ENCODE data around the gene WRAP73.

Gene WRAP73

DNA sequence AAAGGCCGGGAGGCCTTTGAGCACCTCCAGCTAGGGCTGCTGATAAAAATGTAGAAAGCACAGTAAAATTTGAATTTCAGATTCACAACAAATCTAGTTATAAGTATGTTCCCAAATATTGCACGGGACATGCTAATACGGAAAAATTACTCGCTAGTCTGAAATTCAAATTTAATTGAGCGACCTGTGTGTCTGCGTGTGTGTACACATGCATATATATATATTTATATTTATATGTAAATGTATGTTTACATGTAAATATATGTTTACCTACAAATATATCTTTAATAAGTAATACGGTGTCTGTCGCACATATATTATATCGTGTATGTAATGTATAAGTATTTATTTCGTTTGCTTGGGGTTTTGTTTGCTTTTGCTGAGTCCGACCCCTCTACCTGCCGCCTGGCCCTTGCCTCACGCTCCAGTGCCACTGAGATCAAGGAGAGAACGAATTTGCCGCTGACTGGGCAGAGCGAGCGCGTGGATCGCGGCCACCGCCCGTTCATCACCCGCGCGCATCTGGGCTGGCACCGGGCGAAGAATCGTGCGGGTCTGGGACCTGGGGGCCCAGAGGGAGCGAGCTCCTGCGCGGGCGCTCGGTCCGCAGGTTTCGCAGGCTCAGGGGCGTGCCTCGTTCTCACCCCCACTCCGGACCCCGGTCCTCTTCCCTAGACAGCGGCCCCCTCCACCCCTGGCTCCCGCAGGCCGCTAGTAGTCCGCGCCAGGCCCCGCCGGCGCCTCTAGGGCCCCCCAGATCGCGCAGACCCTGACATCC lies 534 bp upstream of the WRAP73 start:
- DNase-seq (ENCODE audit: low read depth, low spot score), result no peak

DNA sequence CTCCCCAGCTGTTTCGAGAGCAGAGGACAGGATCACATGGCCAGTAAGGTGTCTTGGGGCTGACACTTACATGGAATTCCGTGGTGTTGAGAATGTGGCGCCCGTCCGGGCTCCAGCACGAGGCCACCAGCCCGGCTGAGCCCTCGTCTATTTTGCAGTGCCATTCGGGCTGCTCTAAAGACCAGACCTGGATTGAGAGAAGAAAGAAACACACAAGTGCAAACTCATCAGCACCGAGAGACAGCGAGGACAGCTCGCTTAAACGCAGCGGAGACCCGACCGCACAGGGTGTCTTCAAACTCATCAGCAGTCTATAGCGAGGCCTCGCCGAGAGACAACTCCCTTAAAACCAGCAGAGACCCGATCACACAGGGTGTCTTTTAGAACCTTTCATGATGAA lies 3.3 kb downstream of the WRAP73 start:
- DNase-seq (ENCODE audit: low read depth, low spot score), result no peak

DNA sequence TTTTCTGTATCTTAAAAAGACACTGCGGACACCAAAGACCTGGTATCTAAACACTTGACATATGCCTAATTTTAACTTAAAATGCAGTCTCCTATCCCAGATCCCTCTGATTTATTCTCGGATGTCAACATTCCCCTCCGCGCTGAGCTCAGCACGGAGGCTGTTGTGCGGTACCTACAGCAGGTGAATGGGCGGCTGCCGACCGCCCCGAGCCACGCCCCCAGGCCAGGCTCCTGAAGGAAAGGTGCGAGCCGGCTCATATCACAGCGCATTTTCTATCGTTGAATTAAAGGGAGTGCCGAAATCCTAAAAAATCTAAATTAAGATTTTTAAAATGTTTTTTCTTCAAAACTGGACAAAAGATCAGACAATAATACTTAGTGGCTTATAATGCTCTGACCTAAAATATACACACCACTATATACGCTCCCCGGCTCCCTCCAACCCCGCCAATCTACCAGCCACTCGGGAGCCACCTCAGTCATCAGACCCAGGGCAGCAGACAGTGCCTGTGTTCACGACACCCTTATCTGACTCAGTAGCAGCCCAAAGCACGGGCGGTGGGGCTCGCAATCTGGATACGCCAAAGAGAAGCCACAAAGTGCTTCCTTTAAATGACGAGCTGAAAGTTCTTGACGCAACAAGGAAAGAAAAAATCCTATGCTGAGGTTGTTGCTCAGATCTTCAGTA lies 4.1 kb downstream of the WRAP73 start:
- no peak for DNase-seq (ENCODE audit: low read depth, low spot score)

DNA sequence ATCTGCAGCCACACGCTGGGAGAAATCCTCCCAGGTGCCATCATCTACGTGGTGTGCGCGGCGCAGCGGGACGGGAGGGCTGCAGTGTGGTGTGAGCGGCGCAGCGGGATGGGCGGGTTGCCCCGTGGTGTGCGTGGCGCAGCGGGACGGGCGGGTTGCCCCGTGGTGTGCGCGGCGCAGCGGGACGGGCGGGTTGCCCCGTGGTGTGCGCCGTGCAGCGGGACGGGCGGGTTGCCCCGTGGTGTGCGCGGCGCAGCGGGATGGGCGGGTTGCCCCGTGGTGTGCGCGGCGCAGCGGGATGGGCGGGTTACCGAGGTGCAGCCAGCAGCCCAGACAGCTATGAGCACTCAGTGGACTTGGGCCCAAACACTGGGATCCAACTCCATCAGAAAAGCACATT lies 4.7 kb downstream of the WRAP73 start:
- DNase-seq (ENCODE audit: low read depth, low spot score), result no peak

DNA sequence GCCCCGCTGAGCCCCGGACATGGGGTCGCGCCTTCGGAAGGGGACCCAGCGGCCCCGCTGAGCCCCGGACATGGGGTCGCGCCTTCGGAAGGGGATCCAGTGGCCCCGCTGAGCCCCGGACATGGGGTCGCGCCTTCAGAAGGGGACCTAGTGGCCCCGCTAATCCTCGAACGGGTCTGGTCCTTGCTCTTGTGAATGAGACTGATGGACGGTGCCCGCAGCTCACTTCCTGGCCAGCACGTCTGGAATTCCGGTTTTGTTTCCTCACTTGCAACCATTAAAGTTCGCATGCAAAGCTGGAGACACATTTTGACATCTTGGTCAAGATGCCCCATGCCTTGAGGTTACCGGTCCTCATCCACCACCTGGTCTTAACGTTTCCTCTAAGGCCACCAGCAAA lies 5.6 kb downstream of the WRAP73 start:
- DNase-seq (ENCODE audit: low read depth, low spot score), result no peak

DNA sequence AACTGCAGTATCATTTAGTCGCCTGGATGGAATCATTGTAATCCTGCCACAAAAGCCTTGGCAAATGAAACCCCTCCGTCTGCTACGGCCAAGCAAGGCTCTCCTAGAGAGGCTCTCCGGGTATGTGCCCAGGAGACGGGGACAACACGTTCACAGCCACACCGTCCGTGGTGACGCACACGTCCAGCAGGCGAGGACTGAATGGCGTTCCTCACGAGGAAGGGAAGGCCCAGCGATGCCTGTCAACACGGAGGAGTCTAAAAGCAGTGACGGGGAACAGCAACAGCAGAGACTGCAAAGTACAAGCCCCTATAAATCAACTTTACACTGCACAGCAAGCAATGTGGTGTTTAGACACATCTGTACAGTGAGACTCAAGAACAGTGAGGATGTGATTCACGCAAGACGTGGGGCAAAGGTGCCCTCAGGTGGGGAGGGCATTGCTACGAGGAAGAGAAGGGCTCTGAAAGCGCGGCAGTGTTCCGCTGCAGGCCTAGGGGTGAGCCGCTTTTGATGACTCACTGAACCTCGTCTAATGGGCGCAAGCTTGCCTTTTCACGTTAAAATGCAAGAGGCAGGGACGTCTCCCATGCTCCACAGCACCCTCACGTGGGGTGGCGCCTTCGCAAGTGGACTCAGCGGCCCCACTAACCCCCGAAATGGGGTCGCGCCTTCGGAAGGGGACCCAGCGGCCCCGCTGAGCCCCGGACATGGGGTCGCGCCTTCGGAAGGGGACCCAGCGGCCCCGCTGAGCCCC lies 6.8 kb downstream of the WRAP73 start:
- no peak for DNase-seq (ENCODE audit: low read depth, low spot score)

DNA sequence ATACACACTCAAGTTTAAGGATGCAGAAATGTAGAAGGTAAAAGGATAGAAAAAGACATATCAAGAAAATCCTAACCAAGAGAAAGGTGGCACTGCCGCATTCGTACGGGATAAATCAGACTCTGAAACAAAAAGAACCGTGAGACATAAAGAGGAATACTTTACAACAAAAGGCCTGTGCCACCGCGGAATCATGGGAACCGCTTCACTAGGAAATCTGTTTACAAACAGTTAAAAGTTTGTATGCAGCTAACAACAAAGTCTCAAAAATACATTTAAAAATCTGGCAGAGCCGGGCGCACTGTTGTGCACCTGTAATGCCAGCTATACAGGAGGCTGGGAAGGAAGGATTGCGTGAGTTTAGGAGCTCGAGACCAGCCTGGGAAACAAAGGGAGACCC lies 8.1 kb downstream of the WRAP73 start:
- no peak for DNase-seq (ENCODE audit: low read depth, low spot score)

DNA sequence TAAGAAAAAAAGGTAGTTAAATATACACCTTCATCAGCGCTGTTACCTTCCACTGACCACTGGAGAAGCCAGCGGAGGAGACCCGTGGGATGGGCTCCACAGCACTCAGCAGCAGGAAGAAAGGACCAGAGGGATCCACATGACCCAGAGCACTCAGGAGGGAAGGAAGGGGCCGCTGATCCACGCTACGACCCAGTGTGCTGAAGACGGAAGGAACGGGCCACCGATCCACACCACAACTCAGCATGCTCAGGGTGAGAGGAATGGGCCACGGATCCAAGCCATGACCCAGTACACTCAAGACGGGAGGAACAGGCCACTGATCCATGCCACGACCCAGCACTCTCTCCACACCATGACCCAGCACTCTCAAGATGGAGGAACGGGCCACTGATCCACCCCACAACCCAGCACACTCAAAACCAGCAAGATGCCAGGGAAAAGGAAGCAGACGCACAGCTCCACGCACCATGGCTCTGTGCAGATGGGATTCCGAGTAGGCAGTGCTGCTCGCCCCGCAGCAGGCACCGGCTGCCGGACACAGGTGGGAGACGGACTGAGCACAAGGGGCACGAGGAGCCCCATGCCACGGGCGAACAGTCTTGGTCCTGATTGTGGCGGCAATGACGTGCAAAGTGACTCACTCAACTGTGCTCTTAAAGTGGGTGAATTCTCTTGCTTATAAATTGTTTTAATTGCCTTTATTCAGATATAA lies 8.7 kb downstream of the WRAP73 start:
- DNase-seq (ENCODE audit: low read depth, low spot score), result no peak

DNA sequence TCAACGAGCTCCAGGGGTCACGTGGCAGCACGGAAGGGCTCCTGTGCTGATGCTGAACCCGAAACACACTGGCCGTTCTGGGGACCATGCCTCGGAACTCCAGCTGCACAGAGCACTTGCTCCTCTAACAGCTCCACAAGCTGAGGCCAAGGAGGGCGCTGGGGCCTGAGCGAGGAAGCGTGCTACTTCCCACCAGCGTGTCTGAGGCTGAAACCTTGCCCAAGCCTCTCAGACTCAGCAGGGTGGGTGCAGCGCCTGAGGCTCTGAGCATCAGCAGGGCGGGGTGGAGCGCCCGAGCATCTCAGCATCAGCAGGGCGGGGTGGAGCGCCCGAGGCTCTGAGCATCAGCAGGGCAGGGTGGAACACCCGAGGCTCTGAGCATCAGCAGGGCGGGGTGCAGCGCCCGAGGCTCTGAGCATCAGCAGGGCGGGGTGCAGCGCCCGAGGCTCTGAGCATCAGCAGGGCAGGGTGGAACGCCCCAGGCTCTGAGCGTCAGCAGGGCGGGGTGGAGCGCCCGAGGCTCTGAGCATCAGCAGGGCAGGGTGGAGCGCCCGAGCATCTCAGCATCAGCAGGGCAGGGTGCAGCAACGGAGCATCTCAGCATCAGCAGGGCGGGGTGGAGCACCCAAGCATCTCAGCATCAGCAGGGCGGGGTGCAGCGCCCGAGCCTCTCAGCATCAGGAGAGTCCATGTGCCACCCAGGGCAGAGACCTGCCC lies 9.6 kb downstream of the WRAP73 start:
- no peak for DNase-seq (ENCODE audit: low read depth, low spot score)

DNA sequence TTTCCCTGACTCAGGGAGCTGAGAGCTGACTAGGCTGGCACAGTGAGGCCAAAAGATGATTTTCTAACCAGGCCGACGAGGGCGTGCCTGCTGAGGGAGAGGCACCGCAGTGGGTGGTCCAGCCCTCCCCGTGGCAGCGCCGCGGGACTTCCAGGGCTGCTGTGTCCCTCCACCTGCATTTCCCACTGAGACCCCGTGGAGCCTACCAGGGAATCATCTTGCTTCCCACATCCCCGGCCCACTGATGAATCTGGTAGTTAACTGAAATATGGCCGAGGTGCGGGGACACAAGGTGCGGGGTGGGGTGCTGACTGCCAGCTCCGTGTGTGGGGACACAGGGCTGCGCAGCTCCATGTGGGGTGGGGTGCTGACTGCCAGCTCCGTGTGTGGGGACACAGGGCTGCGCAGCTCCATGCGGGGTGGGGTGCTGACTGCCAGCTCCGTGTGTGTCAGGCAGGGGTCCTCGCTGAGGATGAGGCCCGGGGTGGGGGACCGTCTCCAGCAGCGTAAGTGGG lies 10.4 kb downstream of the WRAP73 start:
- no peak for DNase-seq (ENCODE audit: low read depth, low spot score)

DNA sequence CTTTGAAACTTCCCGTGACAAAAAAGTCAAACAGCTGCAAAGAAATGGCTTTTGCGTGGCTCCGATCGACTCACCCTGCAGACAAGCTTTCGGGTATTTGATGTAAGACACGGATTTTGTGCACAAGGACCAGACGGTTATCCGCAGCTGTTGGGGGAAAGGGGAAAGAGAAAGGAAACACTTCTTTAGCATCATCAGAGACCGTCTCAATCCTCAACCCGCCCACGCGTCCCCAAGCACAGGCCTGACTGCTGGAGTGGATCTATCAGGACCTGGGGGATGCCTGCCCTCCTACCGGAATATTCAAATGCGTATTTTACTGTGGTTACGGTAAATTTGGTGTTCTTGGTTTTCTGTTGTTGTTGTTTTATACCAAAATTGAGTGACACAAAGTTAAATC lies 11.2 kb downstream of the WRAP73 start:
- no peak for DNase-seq (ENCODE audit: low read depth, low spot score)

DNA sequence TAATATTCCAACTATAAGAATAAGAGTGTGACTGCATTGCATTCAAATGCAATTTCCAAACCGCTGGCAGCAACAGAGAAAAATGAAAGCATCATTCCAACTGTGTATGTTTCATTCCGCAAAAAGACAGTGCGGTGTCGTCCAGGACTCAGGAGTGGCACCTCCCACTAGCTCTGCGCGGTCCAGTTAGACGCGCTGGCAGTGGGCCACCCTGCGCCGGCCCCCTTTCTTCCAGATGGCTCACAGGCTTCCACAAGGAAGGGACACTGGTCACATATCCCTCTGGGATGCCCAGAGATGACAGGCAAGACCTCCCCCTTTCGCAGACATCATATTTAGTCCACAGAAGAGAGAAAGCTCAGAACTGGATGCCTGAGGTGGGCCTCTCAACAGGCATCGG lies 11.9 kb downstream of the WRAP73 start:
- DNase-seq (ENCODE audit: low read depth, low spot score), result no peak

DNA sequence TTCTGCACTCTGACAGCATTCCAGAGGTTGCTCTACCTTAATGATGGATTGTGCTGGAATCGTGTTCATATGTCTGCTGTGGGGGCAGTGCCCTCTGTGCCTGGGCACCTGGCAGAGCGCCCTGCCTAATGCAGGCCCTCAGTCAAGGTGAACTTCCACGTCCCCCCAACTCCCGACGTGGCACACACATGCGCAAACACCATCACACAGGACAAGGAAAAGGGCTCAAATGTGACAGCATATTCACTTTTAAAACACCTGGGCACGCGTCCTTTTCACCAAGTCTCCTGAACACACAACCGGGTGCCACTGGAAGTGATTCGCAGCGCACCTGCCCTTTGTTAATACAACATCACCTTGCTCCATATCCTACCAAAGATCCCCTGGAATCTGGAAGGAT lies 13.4 kb downstream of the WRAP73 start:
- no peak for DNase-seq (ENCODE audit: low read depth, low spot score)

DNA sequence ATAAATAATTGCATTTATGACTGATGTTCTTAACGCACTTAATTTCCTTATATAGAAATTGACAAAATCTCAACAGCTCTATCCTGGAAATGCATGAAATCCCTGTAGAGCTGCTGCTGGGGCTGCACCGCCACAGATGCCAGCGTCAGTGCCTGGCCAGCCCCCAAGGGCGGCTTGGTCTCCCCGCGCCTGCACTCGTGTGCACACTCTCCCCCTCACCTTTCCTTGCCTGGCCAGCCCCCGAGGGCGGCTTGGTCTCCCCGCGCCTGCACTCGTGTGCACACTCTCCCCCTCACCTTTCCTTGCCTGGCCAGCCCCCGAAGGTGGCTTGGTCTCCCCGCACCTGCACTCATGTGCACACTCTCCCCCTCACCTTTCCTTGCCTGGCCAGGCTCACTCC lies 13.8 kb downstream of the WRAP73 start:
- DNase-seq (ENCODE audit: low read depth, low spot score), result no peak

DNA sequence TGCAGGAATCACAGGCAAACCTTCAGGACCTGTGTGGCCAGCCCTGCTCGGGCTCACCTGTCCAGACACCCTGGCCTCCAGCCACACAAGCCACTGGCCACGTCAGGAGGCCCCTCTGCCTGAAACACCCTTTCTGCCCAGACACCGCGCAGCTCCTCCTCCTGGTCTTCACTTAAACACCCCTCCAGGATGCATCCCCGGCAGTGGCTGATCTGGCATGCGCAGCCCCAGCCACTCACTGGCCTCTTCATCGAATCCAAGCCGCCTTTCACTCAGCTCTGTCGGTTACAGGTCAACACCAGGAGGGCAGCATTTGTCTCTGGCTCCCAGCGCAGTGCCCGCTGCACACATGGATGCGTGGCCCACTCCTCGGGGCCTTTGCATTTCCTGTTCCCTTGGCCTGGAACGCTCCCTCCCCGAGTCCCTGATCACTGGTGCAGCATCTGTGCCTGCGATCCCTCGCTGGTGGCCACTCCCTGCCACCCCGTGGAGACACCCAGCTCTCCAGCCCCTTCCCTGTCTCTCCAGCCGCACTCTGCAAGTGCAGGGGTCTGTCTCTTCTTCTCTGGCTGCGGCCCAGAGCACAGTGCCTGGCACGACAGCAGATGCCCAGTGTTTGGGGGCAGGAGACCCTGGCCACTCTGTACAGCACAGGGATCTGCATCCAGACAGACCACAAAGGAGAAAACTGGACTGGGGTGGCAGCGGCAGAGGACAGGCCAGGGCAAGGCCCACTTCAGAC lies 15.7 kb downstream of the WRAP73 start:
- no peak for DNase-seq (ENCODE audit: low read depth, low spot score)

DNA sequence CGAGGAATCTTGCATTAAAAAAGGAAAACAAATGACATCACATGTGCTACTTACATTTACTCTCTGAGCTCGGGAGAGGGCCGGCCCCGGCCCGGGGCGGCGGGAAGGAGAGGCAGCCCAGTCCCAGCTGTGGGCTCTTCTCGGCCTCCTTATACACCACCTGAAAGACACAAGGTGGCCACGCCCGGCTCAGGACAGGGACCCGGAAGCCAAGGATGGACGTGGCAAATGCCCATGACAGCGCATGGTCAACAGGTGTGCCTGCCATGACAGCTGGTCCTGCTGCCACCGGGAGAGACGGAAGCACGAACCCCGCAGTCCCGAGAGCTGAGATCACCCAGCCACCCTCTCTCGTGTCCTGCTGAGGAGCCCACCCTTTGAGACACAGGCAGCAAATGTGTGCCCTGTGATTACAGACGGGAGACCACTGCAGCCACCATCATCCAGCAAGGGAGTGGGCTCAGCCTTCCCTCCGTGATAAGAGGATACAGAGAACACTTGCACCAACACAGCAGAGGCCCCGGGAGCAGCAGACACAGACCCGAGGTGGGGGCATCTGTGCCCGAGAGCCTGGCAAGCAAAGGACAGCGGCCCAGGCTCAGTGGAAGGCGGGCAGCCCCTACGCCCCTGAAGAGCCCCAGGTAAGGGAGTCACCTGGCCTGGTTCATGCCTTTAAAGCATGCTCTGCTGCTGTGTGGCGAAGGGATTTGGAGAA lies 16.4 kb downstream of the WRAP73 start:
- no peak for DNase-seq (ENCODE audit: low read depth, low spot score)

DNA sequence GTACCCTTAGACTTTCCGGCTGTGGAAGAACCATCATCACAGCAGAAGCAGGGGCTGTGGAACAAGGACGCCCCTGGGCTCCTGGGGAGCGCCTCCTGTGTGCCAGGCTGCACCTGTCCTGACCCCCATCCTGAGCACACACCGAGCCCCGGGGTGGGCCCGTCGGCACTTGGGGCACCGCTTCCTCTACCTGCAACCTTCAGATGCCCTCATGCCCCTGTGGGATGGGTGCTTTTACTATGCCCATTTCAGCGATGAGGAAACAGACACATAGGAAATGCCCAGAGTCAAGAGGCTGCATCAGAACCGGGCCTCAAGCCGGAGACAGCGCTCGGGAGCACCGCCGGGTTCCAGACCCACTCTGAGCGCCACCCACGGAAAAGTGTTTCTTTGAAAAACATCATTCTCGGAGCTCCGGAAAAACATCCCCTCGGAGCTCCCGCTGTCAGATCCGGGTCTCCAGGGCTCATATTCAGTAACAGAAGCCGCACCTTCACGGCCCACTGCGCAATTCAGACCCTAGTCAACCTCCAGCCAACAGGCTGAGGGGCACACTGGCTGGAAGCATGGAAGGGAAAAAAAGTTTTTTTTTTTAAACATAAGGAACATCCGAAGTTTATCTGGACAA lies 17.1 kb downstream of the WRAP73 start:
- DNase-seq (ENCODE audit: low read depth, low spot score), result no peak

DNA sequence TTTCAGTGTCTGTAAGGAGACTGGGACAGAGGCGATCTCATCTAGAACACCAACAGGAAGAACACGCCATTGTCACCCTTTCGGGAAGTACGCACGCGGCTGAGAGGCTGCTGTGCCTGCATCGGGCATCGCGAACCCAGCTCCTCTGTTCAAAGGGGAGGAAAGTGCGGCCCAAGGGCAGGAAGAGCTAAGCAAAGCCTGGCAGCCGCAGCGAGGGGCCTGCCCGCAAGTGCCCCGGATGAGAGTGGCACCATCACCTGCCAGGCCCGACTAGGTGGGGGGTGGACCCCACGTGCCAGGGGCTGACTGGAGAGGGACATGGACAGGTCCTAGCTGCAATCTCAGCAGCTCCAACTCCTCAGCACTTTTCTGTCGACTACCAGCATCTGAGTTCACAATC lies 17.6 kb downstream of the WRAP73 start:
- DNase-seq (ENCODE audit: low read depth, low spot score), result no peak
